Neural cell (in vitro differentiated cells): ENCODE results near the gene TEX2. TPM values are rescaled to one million over a fixed set of nuclear protein-coding genes. Genes with fewer than 3 reads are reported as not detected.

Experiments
- H2AFZ ChIP-seq: fragments of 200-600, 300-800 bp; sonication (generic), shearing (Covaris generic); 2 replicates; pipeline ENCODE4 v1.6.0; 2014; ENCODE audit warnings: low read depth, mild to moderate bottlenecking, antibody characterized with exemption, low read length, moderate library complexity
- H3F3A ChIP-seq: fragments of 200-600 bp; shearing (Covaris generic); 2 replicates; pipeline ENCODE4 v1.6.1; 2016; ENCODE audit warnings: mild to moderate bottlenecking, moderate library complexity, mixed read lengths, antibody characterized with exemption, low read length; ENCODE audit not compliant: insufficient read depth, poor library complexity, severe bottlenecking
- H3K27ac ChIP-seq: fragments of 200-600, 300-800 bp; sonication (generic), shearing (Covaris generic); 2 replicates; pipeline ENCODE4 v1.5.1; 2014; ENCODE audit warnings: mild to moderate bottlenecking, low read length, moderate library complexity
- H3K27me3 ChIP-seq: fragments of 300-800, 200-600 bp; sonication (generic), shearing (Covaris generic); 2 replicates; pipeline ENCODE4 v1.6.0; 2014; ENCODE audit warnings: mild to moderate bottlenecking, low read depth, low read length, moderate library complexity; ENCODE audit not compliant: insufficient read depth
- H3K36me3 ChIP-seq: fragments of 300-800, 200-600 bp; sonication (generic), shearing (Covaris generic); 2 replicates; pipeline ENCODE4 v1.5.1; 2014; ENCODE audit warnings: mild to moderate bottlenecking, antibody characterized with exemption, low read length, moderate library complexity; ENCODE audit not compliant: insufficient read depth
- H3K4me2 ChIP-seq: fragments of 300-800, 200-600 bp; sonication (generic), shearing (Covaris generic); 2 replicates; pipeline ENCODE4 v1.6.0; 2014; ENCODE audit warnings: mild to moderate bottlenecking, low read length
- H3K4me3 ChIP-seq: fragments of 300-800, 200-600 bp; sonication (generic), shearing (Covaris generic); 2 replicates; pipeline ENCODE4 v1.5.1; 2014; ENCODE audit warnings: mild to moderate bottlenecking, low read length, moderate library complexity
- H3K79me2 ChIP-seq: fragments of 200-600 bp; shearing (Covaris generic); replicated peaks from 2 replicates; pipeline ENCODE4 v1.6.0; 2014; ENCODE audit warnings: mild to moderate bottlenecking, low read length, moderate library complexity; ENCODE audit not compliant: insufficient read depth
- H3K9ac ChIP-seq: fragments of 300-800, 200-600 bp; sonication (generic), shearing (Covaris generic); 2 replicates; pipeline ENCODE4 v1.6.1; 2016; ENCODE audit warnings: mild to moderate bottlenecking, low read length, mixed read lengths
- H3K9me2 ChIP-seq: fragments of 200-600 bp; shearing (Covaris generic); 2 replicates; pipeline ENCODE4 v1.6.1; 2016; ENCODE audit warnings: mild to moderate bottlenecking, low read length, mixed read lengths; ENCODE audit not compliant: insufficient read depth
- H3K9me3 ChIP-seq: fragments of 200-600, 300-800 bp; sonication (generic), shearing (Covaris generic); 2 replicates; pipeline ENCODE4 v1.6.1; 2016; ENCODE audit warnings: mild to moderate bottlenecking, mixed run types, low read length, moderate library complexity, mixed read lengths
- H4K20me1 ChIP-seq: fragments of 200-600 bp; shearing (Covaris generic); 2 replicates; pipeline ENCODE4 v1.6.1; 2016; ENCODE audit warnings: mild to moderate bottlenecking, mixed run types; ENCODE audit not compliant: insufficient read depth
- EP300 ChIP-seq: fragments of 450-650 bp; conservative IDR thresholded peaks from 2 replicates; pipeline ENCODE4 v1.6.1; 2014; ENCODE audit warnings: antibody characterized with exemption, mild to moderate bottlenecking, moderate library complexity; ENCODE audit not compliant: poor library complexity, severe bottlenecking
- EZH2 ChIP-seq: fragments of 200-600, 300-800 bp; shearing (Covaris generic), sonication (generic); IDR thresholded peaks from 2 replicates; pipeline ENCODE4 v1.6.1; 2014; ENCODE audit warnings: antibody characterized with exemption, low read length, borderline replicate concordance, mild to moderate bottlenecking; ENCODE audit not compliant: insufficient read depth, poor library complexity, severe bottlenecking
- MXI1 ChIP-seq: fragments of 450-650 bp; conservative IDR thresholded peaks from 2 replicates; pipeline ENCODE4 v1.6.1; 2014; ENCODE audit warnings: antibody characterized with exemption, mild to moderate bottlenecking; ENCODE audit not compliant: poor library complexity, severe bottlenecking
- POLR2AphosphoS5 ChIP-seq: IDR thresholded peaks from 2 replicates; pipeline ENCODE4 v1.6.1; 2012
- RAD21 ChIP-seq: fragments of 450-650 bp; conservative IDR thresholded peaks from 2 replicates; pipeline ENCODE4 v1.6.1; 2014; ENCODE audit warnings: antibody characterized with exemption, mild to moderate bottlenecking, moderate library complexity
- SMC3 ChIP-seq: fragments of 450-650 bp; conservative IDR thresholded peaks from 2 replicates; pipeline ENCODE4 v1.6.1; 2014; ENCODE audit warnings: antibody characterized with exemption, mild to moderate bottlenecking, moderate library complexity; ENCODE audit not compliant: poor library complexity
- TAF1 ChIP-seq: IDR thresholded peaks from 2 replicates; pipeline ENCODE4 v1.6.1; 2012; ENCODE audit warnings: low read depth
- polyA plus RNA-seq: library from polyadenylated mRNA; depleted of rRNA; stranded (reverse); fragments of >200 nt; gene quantifications from 2 replicates; pipeline ENCODE4 v1.2.3, GENCODE V29; 2014
- TF ChIP-seq, protein P1 (sequence below): fragments of 450-650 bp; IDR thresholded peaks from 2 replicates; pipeline ENCODE4 v1.5.1; 2014; ENCODE audit warnings: antibody characterized with exemption, mild to moderate bottlenecking, moderate library complexity; ENCODE audit not compliant: poor library complexity, severe bottlenecking
- TF ChIP-seq, protein P2 (sequence below): IDR thresholded peaks from 2 replicates; pipeline ENCODE4 v1.6.1; 2012; ENCODE audit warnings: borderline replicate concordance

Gene TEX2
- polyA plus RNA-seq, 1 donor from 2014 or later = 19.7 TPM

DNA sequence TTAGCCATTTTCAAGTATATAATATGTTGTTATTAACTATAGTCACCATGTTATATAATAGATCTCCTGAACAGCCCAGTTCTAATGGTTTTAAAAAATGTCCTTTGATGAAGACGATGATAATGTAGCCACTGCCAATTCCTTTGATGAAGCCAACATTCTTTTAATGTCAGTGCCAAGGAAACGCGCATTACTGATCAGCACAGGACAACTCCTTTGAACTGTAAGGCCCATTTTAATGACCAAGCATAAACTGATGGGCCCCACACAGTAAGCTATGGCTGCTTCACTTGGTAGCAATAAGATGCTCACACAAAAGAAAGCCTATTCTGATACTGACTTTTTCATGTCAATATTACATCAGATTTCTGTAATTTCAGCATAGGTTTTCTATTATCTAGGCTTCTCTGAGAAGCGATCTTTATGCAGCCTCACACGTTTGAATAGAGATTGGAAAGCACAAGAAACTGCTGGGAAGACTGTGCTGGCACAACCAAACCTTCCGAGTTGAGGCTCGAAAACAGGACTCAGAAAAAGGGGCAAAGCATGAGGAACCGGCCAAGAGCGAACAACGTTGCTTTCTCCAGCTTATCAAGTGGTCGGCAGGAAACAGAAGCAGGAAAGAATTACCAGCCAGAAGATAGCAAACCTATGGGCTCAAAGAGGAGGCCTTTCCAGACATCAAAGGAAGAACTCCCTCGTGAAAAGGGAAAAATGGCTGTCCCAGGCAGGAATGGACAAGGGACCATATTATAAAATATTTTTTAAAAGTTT lies 152.5 kb downstream of the TEX2 start:
- TF ChIP-seq MXI1 (no peak), RAD21 (no peak), TAF1 (no peak), POLR2AphosphoS5 (no peak), SMC3 (no peak), EZH2 (no peak), EP300 (no peak)
- TF ChIP-seq, protein P1, sequence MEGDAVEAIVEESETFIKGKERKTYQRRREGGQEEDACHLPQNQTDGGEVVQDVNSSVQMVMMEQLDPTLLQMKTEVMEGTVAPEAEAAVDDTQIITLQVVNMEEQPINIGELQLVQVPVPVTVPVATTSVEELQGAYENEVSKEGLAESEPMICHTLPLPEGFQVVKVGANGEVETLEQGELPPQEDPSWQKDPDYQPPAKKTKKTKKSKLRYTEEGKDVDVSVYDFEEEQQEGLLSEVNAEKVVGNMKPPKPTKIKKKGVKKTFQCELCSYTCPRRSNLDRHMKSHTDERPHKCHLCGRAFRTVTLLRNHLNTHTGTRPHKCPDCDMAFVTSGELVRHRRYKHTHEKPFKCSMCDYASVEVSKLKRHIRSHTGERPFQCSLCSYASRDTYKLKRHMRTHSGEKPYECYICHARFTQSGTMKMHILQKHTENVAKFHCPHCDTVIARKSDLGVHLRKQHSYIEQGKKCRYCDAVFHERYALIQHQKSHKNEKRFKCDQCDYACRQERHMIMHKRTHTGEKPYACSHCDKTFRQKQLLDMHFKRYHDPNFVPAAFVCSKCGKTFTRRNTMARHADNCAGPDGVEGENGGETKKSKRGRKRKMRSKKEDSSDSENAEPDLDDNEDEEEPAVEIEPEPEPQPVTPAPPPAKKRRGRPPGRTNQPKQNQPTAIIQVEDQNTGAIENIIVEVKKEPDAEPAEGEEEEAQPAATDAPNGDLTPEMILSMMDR = no peak
- TF ChIP-seq, protein P2, sequence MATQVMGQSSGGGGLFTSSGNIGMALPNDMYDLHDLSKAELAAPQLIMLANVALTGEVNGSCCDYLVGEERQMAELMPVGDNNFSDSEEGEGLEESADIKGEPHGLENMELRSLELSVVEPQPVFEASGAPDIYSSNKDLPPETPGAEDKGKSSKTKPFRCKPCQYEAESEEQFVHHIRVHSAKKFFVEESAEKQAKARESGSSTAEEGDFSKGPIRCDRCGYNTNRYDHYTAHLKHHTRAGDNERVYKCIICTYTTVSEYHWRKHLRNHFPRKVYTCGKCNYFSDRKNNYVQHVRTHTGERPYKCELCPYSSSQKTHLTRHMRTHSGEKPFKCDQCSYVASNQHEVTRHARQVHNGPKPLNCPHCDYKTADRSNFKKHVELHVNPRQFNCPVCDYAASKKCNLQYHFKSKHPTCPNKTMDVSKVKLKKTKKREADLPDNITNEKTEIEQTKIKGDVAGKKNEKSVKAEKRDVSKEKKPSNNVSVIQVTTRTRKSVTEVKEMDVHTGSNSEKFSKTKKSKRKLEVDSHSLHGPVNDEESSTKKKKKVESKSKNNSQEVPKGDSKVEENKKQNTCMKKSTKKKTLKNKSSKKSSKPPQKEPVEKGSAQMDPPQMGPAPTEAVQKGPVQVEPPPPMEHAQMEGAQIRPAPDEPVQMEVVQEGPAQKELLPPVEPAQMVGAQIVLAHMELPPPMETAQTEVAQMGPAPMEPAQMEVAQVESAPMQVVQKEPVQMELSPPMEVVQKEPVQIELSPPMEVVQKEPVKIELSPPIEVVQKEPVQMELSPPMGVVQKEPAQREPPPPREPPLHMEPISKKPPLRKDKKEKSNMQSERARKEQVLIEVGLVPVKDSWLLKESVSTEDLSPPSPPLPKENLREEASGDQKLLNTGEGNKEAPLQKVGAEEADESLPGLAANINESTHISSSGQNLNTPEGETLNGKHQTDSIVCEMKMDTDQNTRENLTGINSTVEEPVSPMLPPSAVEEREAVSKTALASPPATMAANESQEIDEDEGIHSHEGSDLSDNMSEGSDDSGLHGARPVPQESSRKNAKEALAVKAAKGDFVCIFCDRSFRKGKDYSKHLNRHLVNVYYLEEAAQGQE = no peak
- Histone ChIP-seq H3K27ac (no peak overlapping the region), H3K4me2 (no peak overlapping the region), H3K9me3 (no peaks in the 10 kb centered on the region), H2AFZ (no peak overlapping the region), H3F3A (no peaks in the 10 kb centered on the region), H3K79me2 (no peaks in the 10 kb centered on the region), H3K9ac (no peak overlapping the region), H3K4me3 (no peak overlapping the region), H3K27me3 (no peaks in the 10 kb centered on the region), H3K36me3 (no peaks in the 10 kb centered on the region), H3K9me2 (no peaks in the 10 kb centered on the region), H4K20me1 (no peaks in the 10 kb centered on the region)

- H3K4me2 ChIP-seq = no peak overlapping the region
- no peaks in the 10 kb centered on the region for H3F3A ChIP-seq
- H3K9me2 ChIP-seq = no peaks in the 10 kb centered on the region
- H4K20me1 ChIP-seq = no peaks in the 10 kb centered on the region
- no peaks in the 10 kb centered on the region for H3K9me3 ChIP-seq
- no peak overlapping the region for H3K4me3 ChIP-seq
- no peak overlapping the region for H2AFZ ChIP-seq
- no peak overlapping the region for H3K27ac ChIP-seq
- no peaks in the 10 kb centered on the region for H3K36me3 ChIP-seq
- no peak overlapping the region for H3K9ac ChIP-seq
- no peaks in the 10 kb centered on the region for H3K27me3 ChIP-seq
- TF ChIP-seq, protein P1 = no peak
- no peak for TF ChIP-seq EZH2
- no peak for TF ChIP-seq SMC3
- TF ChIP-seq POLR2AphosphoS5 = no peak
- TF ChIP-seq, protein P2 = no peak
- TF ChIP-seq RAD21 = no peak
- TF ChIP-seq EP300 = no peak
- TF ChIP-seq TAF1 = no peak
- TF ChIP-seq MXI1 = no peak
- H3K79me2 ChIP-seq = no peaks in the 10 kb centered on the region
Observed at GRCh38 chr17:64109400-64109799, 153.7 kb downstream of the TEX2 start.
